Fibroblast of skin of right quadriceps (primary cell): ENCODE results near the gene DCAF8L2.
"Not testable (repeated sequence)": the region's sequence is repeated elsewhere in the genome, so short reads cannot be mapped to it uniquely, and the experiment has no call there.

Source experiments
- DNase-seq: peaks from one replicate; pipeline ENCODE4 v3.0.0-alpha.2; 2013

DCAF8L2 gene

GRCh38 chrX:27590044-27590443, at the start of gene DCAF8L2:
DCAF8L2 (plus strand) TSS chrX:27590344; CDS start chrX:27746896, 156,552 bp downstream.
- no peak for DNase-seq

- DNase-seq = not testable (repeated sequence)
Measured at GRCh38 chrX:27541161-27541560, 49.0 kb upstream of the DCAF8L2 start.

- no peak for DNase-seq
Measured at GRCh38 chrX:27548624-27549023, 41.5 kb upstream of the DCAF8L2 start.

- no peak for DNase-seq
Measured at GRCh38 chrX:27549688-27550087, 40.5 kb upstream of the DCAF8L2 start.

GRCh38 chrX:27555514-27555913, 34.6 kb upstream of the DCAF8L2 start:
- DNase-seq = peak; percentile 10

GRCh38 chrX:27565992-27566391, 24.2 kb upstream of the DCAF8L2 start:
- DNase-seq = peak; percentile 9

- no peak for DNase-seq
Measured at GRCh38 chrX:27571164-27571563, 19.0 kb upstream of the DCAF8L2 start.

- DNase-seq = peak; percentile 36
Measured at GRCh38 chrX:27575565-27575964, 14.6 kb upstream of the DCAF8L2 start.

- peak; percentile 1 for DNase-seq
Measured at GRCh38 chrX:27583976-27584375, 6.2 kb upstream of the DCAF8L2 start.

- DNase-seq = no peak
Measured at GRCh38 chrX:27591938-27592337, 1.8 kb downstream of the DCAF8L2 start.

- no peak for DNase-seq
Measured at GRCh38 chrX:27597508-27597907, 7.4 kb downstream of the DCAF8L2 start.

GRCh38 chrX:27598312-27598711, 8.2 kb downstream of the DCAF8L2 start:
- DNase-seq = no peak

GRCh38 chrX:27599928-27600327, 9.8 kb downstream of the DCAF8L2 start:
- DNase-seq = peak; percentile 9

- no peak for DNase-seq
Measured at GRCh38 chrX:27600686-27601085, 10.5 kb downstream of the DCAF8L2 start.

- DNase-seq = no peak
Measured at GRCh38 chrX:27608671-27609070, 18.5 kb downstream of the DCAF8L2 start.

GRCh38 chrX:27619459-27619858, 29.3 kb downstream of the DCAF8L2 start:
- no peak for DNase-seq

GRCh38 chrX:27619975-27620374, 29.8 kb downstream of the DCAF8L2 start:
- peak; percentile 3 for DNase-seq

- no peak for DNase-seq
Measured at GRCh38 chrX:27622883-27623282, 32.7 kb downstream of the DCAF8L2 start.

GRCh38 chrX:27626066-27626465, 35.9 kb downstream of the DCAF8L2 start:
- DNase-seq = no peak

- no peak for DNase-seq
Measured at GRCh38 chrX:27633328-27633727, 43.2 kb downstream of the DCAF8L2 start.

GRCh38 chrX:27656581-27656980, 66.4 kb downstream of the DCAF8L2 start:
- DNase-seq = no peak

- no peak for DNase-seq
Measured at GRCh38 chrX:27660878-27661277, 70.7 kb downstream of the DCAF8L2 start.

- DNase-seq = no peak
Measured at GRCh38 chrX:27671234-27671633, 81.1 kb downstream of the DCAF8L2 start.

GRCh38 chrX:27674491-27674890, 84.3 kb downstream of the DCAF8L2 start:
- DNase-seq = no peak

- DNase-seq = peak; percentile 83
Measured at GRCh38 chrX:27675493-27675892, 85.3 kb downstream of the DCAF8L2 start.

GRCh38 chrX:27679281-27679680, 89.1 kb downstream of the DCAF8L2 start:
- DNase-seq = peak; percentile 47
